H4 (cell line): ENCODE results near the gene PABPC1L. TPM values are rescaled to one million over a fixed set of nuclear protein-coding genes. Genes with fewer than 3 reads are reported as not detected.
"Not testable (repeated sequence)": the region's sequence is repeated elsewhere in the genome, so short reads cannot be mapped to it uniquely, and the experiment has no call there.

Experiments used
- DNase-seq: peaks from one replicate; pipeline ENCODE4 v3.0.0-alpha.2; 2015; ENCODE audit warnings: low spot score
- total RNA-seq: library from RNA; depleted of rRNA; stranded (reverse); fragments of >200 nt; shearing (Covaris generic); gene quantifications from 2 replicates; pipeline ENCODE4 v1.2.3, GENCODE V29; 2014; rRNA removed

The PABPC1L gene
- total RNA-seq: 1.4 and 3.5 TPM in 2 replicates

DNA sequence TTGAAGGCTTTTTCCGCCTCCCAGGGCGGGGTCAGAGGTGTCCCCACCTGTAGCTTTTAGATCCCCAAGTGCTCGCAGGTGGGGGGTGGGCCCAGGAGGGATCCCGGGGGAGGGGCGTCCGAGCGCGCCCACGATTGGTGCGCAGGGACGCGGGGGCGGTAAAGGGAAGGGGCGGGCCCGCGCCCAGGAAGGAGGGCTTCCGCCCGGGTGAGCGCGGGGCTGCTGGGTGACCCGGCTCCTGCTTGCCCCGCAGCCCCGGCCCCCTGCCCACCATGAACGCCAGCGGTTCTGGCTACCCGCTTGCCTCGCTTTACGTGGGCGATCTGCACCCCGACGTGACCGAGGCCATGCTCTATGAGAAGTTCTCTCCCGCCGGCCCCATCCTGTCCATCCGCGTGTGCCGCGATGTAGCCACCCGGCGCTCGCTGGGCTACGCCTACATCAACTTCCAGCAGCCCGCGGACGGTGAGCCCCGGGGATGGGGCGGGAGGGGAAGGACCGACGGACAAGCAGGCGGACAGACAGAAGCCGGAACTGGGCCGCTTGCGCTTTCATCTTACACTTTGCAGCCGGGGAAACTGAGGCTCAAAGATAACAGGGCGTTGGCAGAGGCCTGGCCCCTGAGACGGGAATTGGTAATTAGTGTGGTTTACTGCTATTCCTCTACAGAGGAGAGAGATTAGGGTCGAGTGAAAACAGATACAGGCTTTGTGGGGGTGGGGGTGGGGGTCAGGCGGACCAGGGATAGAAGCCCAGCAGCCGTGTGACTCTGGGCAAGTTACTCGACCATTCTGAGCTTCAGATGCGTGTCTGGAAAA lies at the start of gene PABPC1L:
TSS of gene PABPC1L (plus strand) at position 189 of the 818 bp plus-strand sequence. CDS start at position 273, 84 bp downstream.
- peak; percentile 17 for DNase-seq

DNA sequence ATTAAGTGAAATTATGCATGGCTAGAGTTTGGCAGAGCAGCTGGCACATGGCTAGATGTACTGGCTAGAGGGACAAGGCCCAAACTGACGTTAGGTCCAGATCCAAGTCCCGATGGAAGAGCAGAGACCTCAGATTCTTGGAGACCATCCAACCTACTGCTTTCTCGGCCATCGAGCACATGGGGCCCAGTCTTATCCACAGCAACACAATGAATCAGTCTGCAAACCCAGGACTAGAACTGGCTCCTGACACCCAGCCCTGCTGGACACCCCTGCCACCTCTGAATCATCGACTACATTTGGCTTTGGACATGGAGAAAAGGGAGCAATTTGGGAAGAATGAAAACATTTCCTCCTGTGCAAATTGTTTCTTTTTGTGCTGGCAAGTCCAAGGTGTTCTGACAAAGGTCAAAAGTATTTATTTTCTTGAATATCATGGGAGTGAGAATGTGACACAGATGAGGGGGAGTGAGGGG lies 48.3 kb upstream of the PABPC1L start:
- peak; percentile 14 for DNase-seq

DNA sequence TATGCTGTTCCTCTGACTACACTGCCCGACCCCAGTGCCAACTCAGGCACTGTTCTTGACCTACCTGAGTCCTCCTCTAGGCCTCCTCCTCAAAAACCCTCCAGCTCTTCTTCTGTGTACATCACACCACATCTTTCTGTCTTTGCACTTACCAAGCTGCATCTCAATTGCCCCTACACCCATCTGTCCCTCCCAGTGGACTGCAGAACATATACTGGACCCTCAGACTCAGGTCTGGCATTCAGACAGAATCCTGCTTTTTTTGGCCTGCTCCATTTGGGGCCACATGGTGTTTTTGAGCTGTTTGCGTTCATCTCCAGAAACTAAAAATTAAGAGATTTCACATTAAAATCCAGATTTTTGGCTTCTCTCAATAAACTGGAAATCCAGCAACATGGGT lies 47.6 kb upstream of the PABPC1L start:
- no peak for DNase-seq

DNA sequence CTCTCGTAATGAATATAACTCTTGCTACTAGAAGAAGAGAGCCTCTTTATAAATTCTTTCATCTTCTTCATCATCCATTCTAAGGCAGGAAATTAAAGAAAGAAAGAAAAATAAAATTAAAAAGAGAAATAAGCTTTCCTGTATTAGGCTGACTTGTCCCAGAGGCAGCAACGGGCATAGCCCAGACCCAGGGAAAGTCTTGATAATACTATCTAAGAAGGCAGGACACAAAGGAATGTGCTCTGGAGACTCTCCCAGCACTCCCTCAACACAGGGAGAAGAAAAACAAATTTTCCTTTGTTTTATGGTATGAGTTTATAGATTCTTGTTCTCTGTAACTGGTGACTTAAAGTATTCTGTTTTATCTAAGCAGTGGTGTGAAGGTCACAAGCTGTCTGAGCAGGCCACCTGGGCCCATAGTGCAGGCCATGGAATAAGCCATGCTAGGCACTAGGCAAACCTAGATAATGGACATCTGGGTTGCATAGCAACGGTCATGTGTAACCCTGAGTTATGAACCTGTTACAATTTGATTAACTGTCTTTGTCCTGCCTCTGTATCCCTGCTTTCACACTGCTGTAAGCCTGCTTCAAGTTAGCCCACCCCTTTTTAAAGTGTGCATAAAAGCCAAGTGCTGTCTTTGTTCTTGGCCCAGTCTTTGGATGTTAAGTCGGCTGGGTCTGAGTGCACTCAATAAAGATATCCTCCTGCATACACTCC lies 46.3 kb upstream of the PABPC1L start:
- not testable (repeated sequence) for DNase-seq

DNA sequence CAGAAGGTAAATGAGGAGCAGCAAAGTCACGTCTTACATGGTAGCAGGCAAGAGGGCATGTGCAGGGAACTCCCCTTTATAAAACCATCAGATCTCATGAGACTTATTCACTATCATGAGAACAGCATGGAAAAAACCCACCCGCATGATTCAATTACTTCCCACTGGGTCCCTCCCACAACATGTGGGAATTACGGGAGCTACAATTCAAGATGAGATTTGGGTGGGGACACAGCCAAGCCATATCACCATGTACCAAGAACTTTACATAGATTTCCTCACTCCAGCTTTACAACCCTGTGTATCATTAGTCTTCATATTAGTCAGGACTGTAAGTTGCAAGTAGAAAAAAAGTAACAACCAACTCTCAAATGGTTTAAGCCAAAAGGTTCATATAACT lies 45.4 kb upstream of the PABPC1L start:
- DNase-seq: not testable (repeated sequence)

DNA sequence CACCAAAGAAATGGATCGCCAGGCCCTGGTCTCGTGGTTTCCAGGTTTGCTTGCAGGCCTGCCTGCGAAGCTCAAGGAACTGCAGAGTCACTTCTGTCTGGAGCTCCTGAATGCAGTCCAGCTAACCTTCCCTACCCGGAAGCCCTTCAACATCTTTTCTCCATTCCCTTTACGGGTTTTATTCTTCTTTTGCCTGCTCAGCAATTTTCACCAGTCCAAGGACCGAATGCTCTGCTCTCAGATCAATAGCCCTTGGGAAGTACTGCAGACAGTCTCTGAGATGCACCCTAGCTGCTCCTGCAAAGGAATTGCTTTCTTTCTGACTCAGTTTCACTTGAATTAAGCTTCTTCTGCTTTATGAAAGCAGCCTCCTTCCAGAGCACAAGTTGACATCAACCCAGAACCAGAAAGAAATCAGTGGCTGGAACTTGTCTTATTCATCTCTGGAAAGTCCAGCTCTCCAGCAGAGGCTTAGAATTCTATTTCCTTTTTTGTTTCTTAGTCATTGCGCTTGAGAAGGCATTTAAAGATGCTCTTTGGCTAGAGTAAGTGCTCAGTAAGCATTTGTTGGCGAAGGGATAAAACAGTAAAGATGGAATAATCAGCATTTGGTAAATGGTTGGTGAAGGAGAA lies 43.0 kb upstream of the PABPC1L start:
- no peak for DNase-seq

DNA sequence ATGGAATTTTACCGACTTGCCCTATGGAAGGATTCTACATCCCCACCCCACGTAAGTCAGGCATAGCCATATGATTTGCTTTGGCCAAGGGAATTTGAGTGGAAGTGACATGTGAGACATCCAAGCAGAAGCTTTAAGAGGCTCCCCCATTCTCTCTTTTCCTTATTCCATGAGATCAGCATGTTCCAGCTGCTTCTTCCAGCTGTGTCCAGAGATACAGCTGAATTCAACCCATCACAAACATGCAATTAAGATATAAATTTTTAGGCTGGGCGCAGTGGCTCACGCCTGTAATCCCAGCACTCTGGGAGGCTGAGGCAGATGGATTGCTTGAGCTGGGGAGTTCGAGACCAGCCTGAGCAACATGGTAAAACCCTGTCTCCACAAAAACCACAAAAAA lies 40.4 kb upstream of the PABPC1L start:
- DNase-seq: no peak

DNA sequence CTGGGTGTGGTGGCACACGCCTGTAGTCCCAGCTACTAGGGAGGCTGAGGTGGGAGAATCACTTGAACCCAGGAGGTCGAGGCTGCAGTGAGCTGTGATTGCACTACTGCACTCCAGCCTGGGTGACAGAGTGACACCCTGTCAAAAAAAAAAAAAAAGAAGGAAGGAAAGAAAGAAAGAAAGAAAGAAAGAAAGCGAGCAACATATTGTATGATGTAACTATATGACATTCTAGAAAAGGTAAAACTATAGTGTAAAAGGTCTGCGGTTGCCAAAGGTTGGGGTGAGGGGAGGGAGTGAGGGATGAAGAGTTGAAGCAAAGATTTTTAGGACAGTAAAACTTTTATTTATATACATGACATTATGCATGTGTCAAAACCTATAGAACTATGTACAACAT lies 27.5 kb upstream of the PABPC1L start:
- DNase-seq: not testable (repeated sequence)

DNA sequence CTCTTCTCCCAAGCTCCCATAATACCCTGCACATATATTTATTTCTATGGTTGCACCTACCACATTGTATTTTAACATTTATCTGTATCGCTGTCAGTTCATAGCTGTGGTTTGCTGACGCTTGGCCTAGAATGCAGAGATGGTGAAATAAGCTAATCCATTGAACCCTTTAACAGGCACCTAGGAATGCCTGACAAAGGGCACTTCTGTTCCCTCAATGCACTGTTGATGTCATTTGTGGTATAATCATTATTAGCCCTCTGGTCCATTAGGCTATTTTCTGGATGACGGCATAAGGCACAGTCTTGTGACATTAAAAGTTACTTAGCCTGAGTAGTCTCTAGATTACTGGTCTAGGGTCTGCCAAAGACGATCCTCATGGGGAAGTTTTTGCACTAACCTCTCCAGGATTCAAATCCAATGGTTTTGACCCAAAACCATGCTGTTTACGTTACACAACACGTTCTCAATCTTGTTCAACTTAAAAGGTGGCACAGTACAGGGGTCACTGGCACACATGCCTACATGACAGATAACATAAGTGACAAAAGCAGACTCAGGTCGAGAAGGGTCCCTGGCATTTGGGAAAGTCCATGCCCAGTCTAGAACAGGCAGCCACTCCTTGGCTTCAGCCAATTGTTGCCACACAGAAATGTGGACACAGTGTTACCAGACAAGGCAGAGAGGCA lies 26.5 kb upstream of the PABPC1L start:
- DNase-seq: no peak

DNA sequence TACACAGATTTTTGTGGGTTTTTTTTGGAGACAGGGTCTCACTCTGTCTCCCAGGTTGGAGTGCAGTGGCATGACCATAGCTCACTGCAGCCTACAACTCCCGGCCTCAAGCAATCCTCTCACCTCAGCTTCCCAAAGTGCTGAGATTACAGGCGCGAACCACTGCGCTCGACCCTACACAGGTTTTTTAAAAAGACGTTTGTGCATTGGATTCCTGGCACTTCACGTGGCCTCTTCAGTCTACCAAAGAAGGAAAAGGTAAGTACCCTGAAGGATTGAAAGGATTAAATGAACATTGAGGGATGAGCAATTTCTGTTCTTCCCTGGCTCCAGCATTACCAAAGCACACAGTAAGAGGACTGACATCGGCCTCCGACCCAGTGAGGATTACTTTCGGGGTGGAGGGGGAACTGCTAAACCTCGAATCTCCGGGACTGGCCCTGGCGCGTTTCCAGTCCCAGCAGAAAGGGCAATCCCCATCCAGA lies 24.9 kb upstream of the PABPC1L start:
- DNase-seq: no peak

DNA sequence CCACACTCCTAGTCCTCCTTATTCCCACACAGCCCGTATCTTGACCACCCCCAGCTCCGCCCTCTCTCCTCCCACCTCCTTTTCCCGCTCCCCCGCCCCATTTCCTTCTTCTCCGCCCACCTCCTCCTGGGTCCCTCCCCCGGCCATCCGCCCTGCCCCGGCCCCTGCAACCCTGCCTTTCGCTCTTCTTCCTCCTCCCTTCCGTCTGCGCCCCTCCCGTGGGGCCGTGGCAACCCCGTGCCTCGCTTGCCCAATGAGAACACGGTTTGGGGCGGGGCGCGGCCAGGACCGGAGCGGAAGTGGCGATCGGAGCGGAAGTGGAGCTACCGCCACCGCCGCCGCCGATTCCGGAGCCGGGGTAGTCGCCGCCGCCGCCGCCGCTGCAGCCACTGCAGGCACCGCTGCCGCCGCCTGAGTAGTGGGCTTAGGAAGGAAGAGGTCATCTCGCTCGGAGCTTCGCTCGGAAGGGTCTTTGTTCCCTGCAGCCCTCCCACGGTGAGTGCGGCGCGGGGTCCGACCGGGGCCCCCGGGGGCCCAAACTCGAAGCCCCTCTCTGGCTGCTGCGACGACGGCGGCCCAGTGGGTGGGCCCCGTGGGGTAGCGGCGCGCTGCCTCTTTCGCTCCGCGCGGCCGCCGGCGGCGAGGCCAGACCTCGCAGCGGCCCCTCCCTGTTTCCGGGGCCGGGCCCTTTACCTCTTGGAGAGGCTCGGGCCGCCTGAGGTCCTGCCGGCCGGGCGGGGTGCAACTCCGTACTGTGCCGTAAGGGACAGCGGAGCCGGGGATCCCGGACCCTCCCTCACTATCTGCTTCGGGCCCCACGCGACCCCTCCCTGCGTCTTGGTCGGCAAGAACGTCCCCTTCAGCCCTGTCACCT lies 24.2 kb upstream of the PABPC1L start, which contains the start of gene YWHAB:
TSS of gene YWHAB (plus strand) at position 314 of the 874 bp plus-strand sequence. CDS start 15,829 bp downstream, outside the sequence.
- peak; percentile 98 for DNase-seq

DNA sequence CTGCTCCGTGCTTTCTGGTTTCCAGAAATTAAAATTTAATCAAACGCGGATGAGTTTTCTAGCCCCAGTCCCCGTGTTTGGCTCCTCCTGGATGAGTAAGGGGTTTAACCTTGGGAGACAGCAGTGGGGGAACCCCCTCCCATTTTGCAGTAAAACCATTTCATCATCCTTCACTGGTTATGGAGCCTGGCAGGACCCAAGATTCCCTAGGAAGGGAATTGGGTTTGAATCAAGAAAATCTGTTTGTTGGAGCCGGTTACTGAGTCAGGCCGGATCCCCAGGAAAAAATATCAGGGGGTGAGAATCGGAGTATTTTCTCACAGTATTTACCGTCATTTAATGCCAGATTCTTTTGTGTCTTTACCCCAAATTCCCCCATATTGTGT lies 23.6 kb upstream of the PABPC1L start:
- DNase-seq: no peak

DNA sequence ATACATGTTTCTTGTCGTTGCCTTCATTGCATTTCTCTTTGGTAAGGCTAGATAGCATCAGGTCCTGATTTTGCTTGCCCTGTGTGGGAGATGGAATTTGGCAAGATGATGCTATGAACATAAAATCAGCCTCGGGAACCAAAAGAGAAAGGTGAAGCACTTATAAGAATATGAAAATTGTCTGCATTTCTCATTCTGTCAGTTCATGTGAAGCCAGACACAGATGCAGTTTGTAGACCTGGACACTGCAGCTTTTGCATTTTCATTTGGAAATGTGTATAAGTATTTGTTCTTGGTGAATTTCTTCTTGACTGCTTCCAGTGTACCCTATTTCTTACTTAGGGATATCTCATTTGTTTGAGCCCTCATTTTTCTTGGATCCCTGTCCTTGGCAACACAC lies 23.0 kb upstream of the PABPC1L start:
- DNase-seq: no peak

DNA sequence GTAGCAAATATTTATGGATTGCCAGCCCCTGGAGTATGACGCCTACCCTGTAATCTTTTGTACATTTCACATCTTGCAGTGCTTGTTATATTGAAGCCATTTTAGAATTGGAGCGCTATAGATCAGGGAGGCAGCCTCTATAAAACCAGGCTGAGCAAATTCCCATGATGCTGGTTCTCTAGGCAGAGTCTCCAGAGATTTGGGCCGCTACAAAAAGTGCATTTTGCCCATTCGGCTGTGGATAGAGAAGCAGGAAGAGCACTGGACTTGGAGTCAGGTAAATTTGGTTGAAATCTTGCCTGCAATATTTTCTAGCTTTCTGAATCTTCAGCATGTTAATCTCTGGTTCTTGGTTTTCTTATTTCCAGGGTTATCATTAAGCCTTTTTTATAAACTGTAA lies 22.4 kb upstream of the PABPC1L start:
- DNase-seq: no peak

DNA sequence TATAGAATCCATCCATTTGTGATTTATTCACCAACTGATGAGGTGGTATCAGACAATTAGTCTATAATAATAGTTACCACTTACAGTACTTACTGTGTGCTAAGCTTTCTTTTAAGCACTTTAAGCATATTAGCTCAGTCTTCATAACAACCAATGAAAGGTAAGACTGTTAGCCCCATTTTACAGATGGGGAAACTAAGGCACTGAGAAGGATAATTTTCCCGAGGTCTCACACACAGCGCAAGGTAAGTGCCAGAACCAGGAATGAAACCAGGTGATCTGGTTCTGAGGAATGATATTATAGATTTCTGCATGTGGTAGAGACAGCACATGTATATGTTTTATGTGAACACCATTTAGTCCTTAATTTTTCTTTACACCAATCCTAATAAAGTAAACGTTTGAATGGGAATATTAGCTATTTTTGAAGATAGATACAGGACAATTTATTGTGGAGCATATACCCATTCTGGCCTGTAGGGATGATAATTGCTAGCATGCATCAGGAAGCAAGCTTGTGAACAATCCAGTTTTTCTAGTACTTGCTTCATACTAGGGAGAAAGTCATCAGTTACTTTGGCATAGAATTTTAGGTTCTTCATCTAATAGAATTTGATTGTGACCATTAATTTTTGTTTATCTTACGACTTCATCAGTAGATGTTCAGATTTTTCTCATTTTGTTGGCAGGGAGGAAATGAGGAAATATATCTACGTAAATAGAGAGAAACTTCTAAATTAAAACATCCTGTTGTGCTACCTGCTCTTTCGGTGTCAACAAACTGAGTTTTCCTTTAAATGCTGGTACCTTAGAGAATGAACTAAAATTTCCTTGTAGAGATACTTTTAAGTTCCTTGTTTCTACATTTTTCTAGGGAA lies 21.4 kb upstream of the PABPC1L start:
- DNase-seq: no peak

DNA sequence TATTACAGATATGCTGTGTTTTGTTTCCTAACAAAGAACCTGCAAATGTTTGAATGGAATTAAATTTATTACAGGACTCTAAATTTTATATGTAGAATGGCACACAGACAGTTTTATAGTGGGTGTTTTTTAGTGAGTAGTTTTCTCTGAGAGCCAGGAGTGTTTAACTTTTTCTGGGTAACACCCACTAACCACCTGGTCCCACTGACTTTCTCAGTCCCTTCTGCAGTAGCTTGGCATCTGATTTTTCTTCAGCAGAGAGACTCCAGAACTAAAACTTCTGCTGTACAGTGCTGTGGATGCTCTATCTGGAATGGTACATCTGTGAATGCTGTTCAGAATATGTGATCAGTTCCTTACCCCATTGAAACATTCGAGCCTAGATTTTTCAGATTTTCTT lies 18.0 kb upstream of the PABPC1L start:
- no peak for DNase-seq

DNA sequence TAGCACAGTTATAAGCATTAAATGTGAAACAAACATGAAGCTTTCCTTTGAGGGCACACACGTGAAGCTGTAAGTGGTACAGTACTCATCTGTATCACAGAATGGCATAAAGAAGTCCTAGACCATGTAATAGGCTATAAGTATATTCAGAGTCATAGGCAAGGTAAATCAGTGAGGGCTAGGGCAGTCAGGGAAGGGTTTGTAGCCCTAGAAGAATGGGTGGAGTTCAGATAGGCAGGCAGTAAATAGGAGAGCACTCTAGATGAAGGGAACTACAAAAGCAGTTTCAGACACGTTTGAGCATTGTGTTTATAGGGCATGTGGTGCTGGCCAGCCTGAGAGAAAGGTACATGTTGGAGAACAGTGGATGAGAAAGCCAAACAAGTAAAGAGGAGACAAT lies 14.9 kb upstream of the PABPC1L start:
- no peak for DNase-seq

DNA sequence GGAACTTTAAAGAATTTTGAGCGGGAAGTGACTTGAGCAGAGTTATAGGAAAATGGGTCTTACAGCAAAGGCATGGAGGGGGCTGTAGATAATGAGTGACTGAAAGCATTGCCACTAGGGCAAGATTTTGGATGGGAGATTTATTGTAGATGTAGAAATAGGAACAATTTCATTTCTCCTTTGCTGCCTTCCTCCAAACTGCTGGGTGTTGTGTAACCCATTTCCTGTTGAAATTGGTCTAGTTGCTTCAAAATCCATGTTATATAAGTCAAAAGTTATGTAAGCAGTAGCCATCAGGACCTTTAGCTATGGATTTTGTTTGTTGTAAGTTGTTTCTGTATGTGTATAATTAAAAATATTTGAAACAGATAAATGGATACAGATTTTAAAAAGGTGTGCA lies 13.3 kb upstream of the PABPC1L start:
- DNase-seq: no peak

DNA sequence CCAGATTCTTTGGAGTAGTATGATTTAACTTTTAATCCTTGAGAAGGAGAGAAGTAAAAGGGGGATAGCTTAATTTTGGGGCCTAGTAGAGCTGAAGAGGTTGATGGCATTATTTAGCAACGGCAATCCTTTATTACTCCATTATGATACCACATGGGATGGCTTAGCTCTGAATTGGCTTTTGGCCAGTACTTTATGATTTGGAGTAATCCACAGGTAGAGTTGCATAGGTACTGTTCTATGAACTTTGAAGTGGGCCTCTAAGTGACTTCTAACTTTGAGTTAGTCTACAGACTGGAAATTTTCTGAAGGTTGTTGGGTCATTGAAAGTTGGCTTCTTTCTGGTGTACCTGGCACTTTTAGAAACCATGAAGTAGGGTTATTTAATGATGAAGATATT lies 12.7 kb upstream of the PABPC1L start:
- no peak for DNase-seq
